Subcutaneous abdominal adipose tissue (tissue), 5 donors: Measurements from ENCODE around the gene KCNB1.
A peak's percentile ranks its signal among the peaks of the same experiment; 100 is the strongest.

Experiments
- H3K27ac ChIP-seq: one replicate; pipeline ENCODE4 v1.7.0; 2013; ENCODE audit warnings: low read depth, mild to moderate bottlenecking, inconsistent platforms, low read length, moderate library complexity
- H3K27me3 ChIP-seq, 5 donors: one replicate each; pipeline ENCODE4 v1.7.0; 2013; ENCODE audit warnings: low read length in 5 of 5, inconsistent platforms in 1 of 5; ENCODE audit not compliant: control insufficient read depth in 5 of 5, insufficient read depth in 4 of 5
- H3K36me3 ChIP-seq, 5 donors: one replicate each; pipeline ENCODE4 v1.7.0; 2013; ENCODE audit warnings: low read length in 5 of 5; ENCODE audit not compliant: control insufficient read depth in 5 of 5, insufficient read depth in 5 of 5
- H3K4me1 ChIP-seq, 5 donors: one replicate each; pipeline ENCODE4 v1.7.0; 2013; ENCODE audit warnings: low read length in 5 of 5, mild to moderate bottlenecking in 3 of 5, moderate library complexity in 1 of 5; ENCODE audit not compliant: control insufficient read depth in 5 of 5, insufficient read depth in 5 of 5
- H3K4me3 ChIP-seq, 5 donors: one replicate each; pipeline ENCODE4 v1.7.0; 2013; ENCODE audit warnings: low read length in 5 of 5, low read depth in 1 of 5
- H3K9ac ChIP-seq, 5 donors: one replicate each; pipeline ENCODE4 v1.7.0; 2013; ENCODE audit warnings: low read length in 5 of 5, mild to moderate bottlenecking in 4 of 5, moderate library complexity in 3 of 5
- H3K9me3 ChIP-seq, 5 donors: one replicate each; pipeline ENCODE4 v1.7.0; 2013; ENCODE audit warnings: low read length in 5 of 5; ENCODE audit not compliant: control insufficient read depth in 5 of 5
- donor health status: healthy.
- donor health status: healthy.
- donor health status: healthy.
- donor health status: healthy.
- donor health status: healthy.

The KCNB1 gene

GRCh38 chr20:49482621-49483017 is at the start of gene KCNB1:
Gene KCNB1 (minus strand): TSS chr20:49482668. CDS start chr20:49482480, 188 bp downstream.
- H3K9ac ChIP-seq = peak within 1 kb of the TSS in 1 of 5 donors; percentile 64
- H3K27ac ChIP-seq = peak within 1 kb of the TSS; percentile 60
- peak within 1 kb of the TSS; percentile 63 to 81 (median 69) for H3K4me3 ChIP-seq
- H3K4me1 ChIP-seq = peaks cover 5 to 57% (median 49%) of the 10 kb centered on the region in 5 donors
- H3K9me3 ChIP-seq = no peaks in the 10 kb centered on the region
- peaks cover 0 to 5% (median 0%) of the 10 kb centered on the region in 5 donors for H3K36me3 ChIP-seq
- peaks cover 0 to 3% (median 0%) of the 10 kb centered on the region in 5 donors for H3K27me3 ChIP-seq

- H3K9me3 ChIP-seq = no peaks in the 10 kb centered on the region
- no peak overlapping the region for H3K4me3 ChIP-seq
- no peak overlapping the region for H3K27ac ChIP-seq
- H3K27me3 ChIP-seq = no peaks in the 10 kb centered on the region
- peaks cover 0 to 21% (median 6%) of the 10 kb centered on the region in 5 donors for H3K4me1 ChIP-seq
- no peak overlapping the region for H3K9ac ChIP-seq
- peaks cover 0 to 4% (median 0%) of the 10 kb centered on the region in 5 donors for H3K36me3 ChIP-seq
Observed at GRCh38 chr20:49529470-49529869, 47.0 kb upstream of the KCNB1 start.

- Histone ChIP-seq H3K4me3 (no peak overlapping the region), H3K36me3 (peaks cover 0 to 6% (median 3%) of the 10 kb centered on the region in 5 donors), H3K27me3 (no peaks in the 10 kb centered on the region), H3K4me1 (peaks cover 0 to 11% (median 3%) of the 10 kb centered on the region in 5 donors), H3K27ac (no peak overlapping the region), H3K9me3 (no peaks in the 10 kb centered on the region), H3K9ac (no peak overlapping the region)
Observed at GRCh38 chr20:49526568-49526967, 44.1 kb upstream of the KCNB1 start.

- Histone ChIP-seq H3K9ac (no peak overlapping the region), H3K4me3 (no peak overlapping the region), H3K4me1 (peaks cover 0 to 11% (median 3%) of the 10 kb centered on the region in 5 donors), H3K36me3 (peaks cover 0 to 9% (median 3%) of the 10 kb centered on the region in 5 donors), H3K27ac (no peak overlapping the region), H3K27me3 (no peaks in the 10 kb centered on the region), H3K9me3 (no peaks in the 10 kb centered on the region)
Observed at GRCh38 chr20:49526056-49526455, 43.6 kb upstream of the KCNB1 start.

GRCh38 chr20:49523767-49524360 is 41.4 kb upstream of the KCNB1 start:
- Histone ChIP-seq H3K9ac (no peak overlapping the region), H3K9me3 (no peaks in the 10 kb centered on the region), H3K4me1 (peaks cover 0 to 11% (median 3%) of the 10 kb centered on the region in 5 donors), H3K4me3 (no peak overlapping the region), H3K27ac (no peak overlapping the region), H3K36me3 (peaks cover 0 to 7% (median 3%) of the 10 kb centered on the region in 5 donors), H3K27me3 (no peaks in the 10 kb centered on the region)

GRCh38 chr20:49521356-49521755 is 38.9 kb upstream of the KCNB1 start:
- Histone ChIP-seq H3K27ac (no peak overlapping the region), H3K36me3 (peaks cover 0 to 7% (median 3%) of the 10 kb centered on the region in 5 donors), H3K4me1 (peaks cover 3 to 28% (median 15%) of the 10 kb centered on the region in 5 donors), H3K9me3 (no peaks in the 10 kb centered on the region), H3K4me3 (no peak overlapping the region), H3K9ac (no peak overlapping the region), H3K27me3 (no peaks in the 10 kb centered on the region)

- Histone ChIP-seq H3K27me3 (no peaks in the 10 kb centered on the region), H3K27ac (no peak overlapping the region), H3K36me3 (peaks cover 0 to 7% (median 3%) of the 10 kb centered on the region in 5 donors), H3K4me3 (no peak overlapping the region), H3K4me1 (peaks cover 3 to 22% (median 11%) of the 10 kb centered on the region in 5 donors), H3K9ac (no peak overlapping the region), H3K9me3 (no peaks in the 10 kb centered on the region)
Observed at GRCh38 chr20:49519777-49520359, 37.4 kb upstream of the KCNB1 start.

- no peaks in the 10 kb centered on the region for H3K27me3 ChIP-seq
- H3K4me3 ChIP-seq = no peak overlapping the region
- H3K4me1 ChIP-seq = peaks cover 3 to 22% (median 11%) of the 10 kb centered on the region in 5 donors
- H3K36me3 ChIP-seq = peaks cover 0 to 7% (median 3%) of the 10 kb centered on the region in 5 donors
- no peak overlapping the region for H3K9ac ChIP-seq
- H3K9me3 ChIP-seq = no peaks in the 10 kb centered on the region
- H3K27ac ChIP-seq = no peak overlapping the region
Observed at GRCh38 chr20:49519212-49519712, 36.8 kb upstream of the KCNB1 start.

- Histone ChIP-seq H3K27ac (peak overlapping the region; percentile 61), H3K36me3 (peaks cover 0 to 4% (median 0%) of the 10 kb centered on the region in 5 donors), H3K9ac (no peak overlapping the region), H3K4me3 (no peak overlapping the region), H3K9me3 (no peaks in the 10 kb centered on the region), H3K4me1 (peaks cover 3 to 22% (median 11%) of the 10 kb centered on the region in 5 donors), H3K27me3 (no peaks in the 10 kb centered on the region)
Observed at GRCh38 chr20:49518576-49518975, 36.1 kb upstream of the KCNB1 start.

- no peaks in the 10 kb centered on the region for H3K9me3 ChIP-seq
- no peak overlapping the region for H3K4me3 ChIP-seq
- no peak overlapping the region for H3K27ac ChIP-seq
- H3K27me3 ChIP-seq = no peaks in the 10 kb centered on the region
- no peak overlapping the region for H3K9ac ChIP-seq
- H3K36me3 ChIP-seq = peaks cover 0 to 4% (median 0%) of the 10 kb centered on the region in 5 donors
- peaks cover 3 to 22% (median 11%) of the 10 kb centered on the region in 5 donors for H3K4me1 ChIP-seq
Observed at GRCh38 chr20:49517805-49518100, 35.3 kb upstream of the KCNB1 start.
